Measurements from ENCODE around the gene PRDM10.

The PRDM10 gene

GRCh38 chr11:129933262-129933661 lies 69.4 kb downstream of the PRDM10 start:
- TF ChIP-seq CTCF (IDR thresholded peaks at IDR 0.05; ENCODE audit: low read depth, low read length) = no peak
- no peak for DNase-seq (ENCODE audit: low read depth in 2 of 2)
- H3K4me3 ChIP-seq (replicated peaks in 1 of 2; ENCODE audit: low read depth in 2 of 2, low read length in 2 of 2) = no peak overlapping the region

- no peak overlapping the region for H3K4me3 ChIP-seq (replicated peaks in 1 of 2; ENCODE audit: low read depth in 2 of 2, low read length in 2 of 2)
- TF ChIP-seq CTCF (IDR thresholded peaks at IDR 0.05; ENCODE audit: low read depth, low read length) = no peak
- DNase-seq (ENCODE audit: low read depth in 2 of 2) = no peak
Measured at GRCh38 chr11:129932381-129933067, 70.1 kb downstream of the PRDM10 start.

DNA sequence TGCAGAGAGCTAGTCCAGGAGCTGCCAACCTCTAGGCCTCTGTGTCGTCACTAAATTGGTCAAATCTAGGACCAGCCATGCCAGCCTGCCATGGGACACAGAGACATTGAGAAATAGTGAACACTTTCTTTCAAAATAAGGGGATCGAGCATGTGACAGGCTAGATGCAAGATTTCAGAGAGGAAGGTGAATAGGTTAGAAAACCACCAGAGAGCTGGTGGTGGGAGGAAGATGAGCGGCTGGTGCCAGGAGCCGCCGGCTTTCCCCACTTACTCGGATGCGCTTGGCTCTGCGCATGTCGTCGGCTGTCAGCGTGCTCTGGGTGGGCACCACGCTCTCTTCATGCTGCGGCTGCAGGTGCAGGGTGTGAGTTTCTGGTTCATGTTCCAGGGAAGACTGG lies 71.9 kb downstream of the PRDM10 start:
- H3K4me3 ChIP-seq (replicated peaks in 1 of 2; ENCODE audit: low read depth in 2 of 2, low read length in 2 of 2) = no peak overlapping the region
- DNase-seq (ENCODE audit: low read depth in 2 of 2) = no peak
- no peak for TF ChIP-seq CTCF (IDR thresholded peaks at IDR 0.05; ENCODE audit: low read depth, low read length)

- H3K4me3 ChIP-seq (replicated peaks in 1 of 2; ENCODE audit: low read depth in 2 of 2, low read length in 2 of 2) = no peak overlapping the region
- no peak for TF ChIP-seq CTCF (IDR thresholded peaks at IDR 0.05; ENCODE audit: low read depth, low read length)
- no peak for DNase-seq (ENCODE audit: low read depth in 2 of 2)
Measured at GRCh38 chr11:129930296-129930695, 72.3 kb downstream of the PRDM10 start.

GRCh38 chr11:129929721-129930120 lies 72.9 kb downstream of the PRDM10 start:
- no peak for DNase-seq (ENCODE audit: low read depth in 2 of 2)
- TF ChIP-seq CTCF (IDR thresholded peaks at IDR 0.05; ENCODE audit: low read depth, low read length) = no peak
- no peak overlapping the region for H3K4me3 ChIP-seq (replicated peaks in 1 of 2; ENCODE audit: low read depth in 2 of 2, low read length in 2 of 2)

DNA sequence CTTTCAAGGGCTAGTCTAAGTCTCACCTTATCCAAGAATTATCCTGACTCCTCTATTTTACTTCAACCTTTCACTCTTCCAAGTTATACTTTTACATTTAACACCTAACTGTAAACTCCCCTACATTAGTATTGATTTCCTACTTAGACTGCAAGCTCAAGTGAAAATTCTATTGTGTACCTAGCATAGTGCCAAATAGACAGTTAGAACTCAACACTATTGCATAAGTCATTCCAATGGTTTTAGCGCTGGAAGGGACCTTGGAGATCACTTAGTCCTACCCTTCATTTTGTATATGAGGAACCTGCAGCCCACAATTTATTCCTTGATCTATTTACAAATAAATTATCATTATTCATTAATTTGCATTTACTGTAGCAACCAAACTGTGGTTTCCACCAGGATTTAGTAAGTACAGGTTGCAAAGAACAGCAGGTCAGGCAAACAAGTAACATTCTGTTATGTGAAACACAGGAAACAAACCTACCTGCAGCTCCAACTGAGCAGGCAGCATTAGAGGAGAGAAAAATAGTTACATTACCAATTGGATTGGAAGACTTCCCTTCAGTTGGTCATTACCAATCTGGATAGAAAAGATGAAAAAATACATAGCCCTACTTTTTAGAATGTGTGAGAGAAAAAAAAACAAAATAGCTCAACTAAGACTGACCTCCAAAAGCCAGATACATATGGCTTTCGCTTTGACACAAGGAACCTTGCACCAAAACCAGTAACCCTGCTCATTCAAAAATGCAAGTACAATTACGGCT lies 73.5 kb downstream of the PRDM10 start:
- no peak for DNase-seq (ENCODE audit: low read depth in 2 of 2)
- no peak overlapping the region for H3K4me3 ChIP-seq (replicated peaks in 1 of 2; ENCODE audit: low read depth in 2 of 2, low read length in 2 of 2)
- TF ChIP-seq CTCF (IDR thresholded peaks at IDR 0.05; ENCODE audit: low read depth, low read length) = no peak
